Stimulated activated naive CD8-positive, alpha-beta T cell treated with anti-CD3 and anti-CD28 coated beads, Interleukin-15, amount 100 ng/mL, for 72 hours (primary cell): Measurements from ENCODE around the gene CHMP4B.

ENCODE experiments used
- ATAC-seq: fragments of 150-1000 bp; cut with Tn5 transposase; 2 replicates; pipeline ENCODE4 v1.10.0; 2021; ENCODE audit warnings: mild to moderate bottlenecking, moderate library complexity
- DNase-seq, 2 donors: peaks; one replicate each; pipeline ENCODE4 v3.0.0; 2021 to 2022
- H3K27ac Mint-ChIP-seq, 2 donors: one replicate each; pipeline ENCODE4 v1.8.0; 2022; ENCODE audit warnings: mild to moderate bottlenecking in 2 of 2, mixed read lengths in 2 of 2, moderate library complexity in 2 of 2
- H3K27me3 Mint-ChIP-seq: one replicate; pipeline ENCODE4 v1.8.0; 2022; ENCODE audit warnings: mixed read lengths
- H3K4me1 Mint-ChIP-seq: one replicate; pipeline ENCODE4 v1.8.0; 2022; ENCODE audit warnings: mild to moderate bottlenecking, mixed read lengths
- H3K4me3 Mint-ChIP-seq, 2 donors: one replicate each; pipeline ENCODE4 v1.8.0; 2022; ENCODE audit warnings: mild to moderate bottlenecking in 2 of 2, mixed read lengths in 2 of 2, moderate library complexity in 1 of 2
- H3K9me3 Mint-ChIP-seq, 2 donors: one replicate each; pipeline ENCODE4 v1.8.0; 2022; ENCODE audit warnings: mixed read lengths in 2 of 2

The CHMP4B gene

GRCh38 chr20:33824852-33825251, 13.7 kb downstream of the CHMP4B start:
- Mint-ChIP-seq H3K9me3 (no peaks in the 10 kb centered on the region), H3K4me3 (no peak overlapping the region), H3K27me3 (no peaks in the 10 kb centered on the region), H3K4me1 (peaks cover 75% of the 10 kb centered on the region), H3K27ac (no peak overlapping the region)
- DNase-seq (no peak), ATAC-seq (no peak)

GRCh38 chr20:33825340-33826269, 14.5 kb downstream of the CHMP4B start:
- Mint-ChIP-seq H3K4me3 (no peak overlapping the region), H3K27ac (peak overlapping the region in 1 of 2 donors; percentile 75)
- no peak for DNase-seq

GRCh38 chr20:33826270-33826897, 15.2 kb downstream of the CHMP4B start:
- H3K9me3 Mint-ChIP-seq = no peaks in the 10 kb centered on the region
- H3K27ac Mint-ChIP-seq = peak overlapping the region in 1 of 2 donors; percentile 75
- peaks cover 75% of the 10 kb centered on the region for H3K4me1 Mint-ChIP-seq
- H3K4me3 Mint-ChIP-seq = no peak overlapping the region
- DNase-seq (no peak), ATAC-seq (no peak)
- H3K27me3 Mint-ChIP-seq = no peaks in the 10 kb centered on the region

More at GRCh38 chr20:33825340-33826269, 14.5 kb downstream of the CHMP4B start:
- Mint-ChIP-seq H3K9me3 (no peaks in the 10 kb centered on the region), H3K27me3 (no peaks in the 10 kb centered on the region), H3K4me1 (peaks cover 77% of the 10 kb centered on the region)
- no peak for ATAC-seq

GRCh38 chr20:33827109-33827508, 16.0 kb downstream of the CHMP4B start:
- ATAC-seq = no peak
- Mint-ChIP-seq H3K4me3 (no peak overlapping the region), H3K4me1 (peaks cover 75% of the 10 kb centered on the region), H3K27ac (no peak overlapping the region), H3K9me3 (no peaks in the 10 kb centered on the region), H3K27me3 (no peaks in the 10 kb centered on the region)
- no peak for DNase-seq

GRCh38 chr20:33827634-33828325, 16.6 kb downstream of the CHMP4B start:
- ATAC-seq = no peak
- Mint-ChIP-seq H3K27me3 (no peaks in the 10 kb centered on the region), H3K9me3 (no peaks in the 10 kb centered on the region), H3K27ac (peak overlapping the region in 1 of 2 donors; percentile 43), H3K4me3 (no peak overlapping the region), H3K4me1 (peaks cover 68% of the 10 kb centered on the region)
- no peak for DNase-seq

GRCh38 chr20:33828326-33828844, 17.2 kb downstream of the CHMP4B start:
- no peak for ATAC-seq
- DNase-seq = no peak
- Mint-ChIP-seq H3K4me1 (peaks cover 71% of the 10 kb centered on the region), H3K9me3 (no peaks in the 10 kb centered on the region), H3K4me3 (no peak overlapping the region), H3K27me3 (no peaks in the 10 kb centered on the region), H3K27ac (peak overlapping the region in 1 of 2 donors; percentile 43)

- no peaks in the 10 kb centered on the region for H3K9me3 Mint-ChIP-seq
- DNase-seq (no peak), ATAC-seq (no peak)
- H3K4me3 Mint-ChIP-seq = no peak overlapping the region
- peaks cover 74% of the 10 kb centered on the region for H3K4me1 Mint-ChIP-seq
- H3K27ac Mint-ChIP-seq = peak overlapping the region; percentile 20 to 79
- H3K27me3 Mint-ChIP-seq = no peaks in the 10 kb centered on the region
These were observed 17.9 kb downstream of the CHMP4B start for GRCh38 chr20:33828967-33829560.

- DNase-seq = no peak
- ATAC-seq = no peak
- Mint-ChIP-seq H3K9me3 (no peaks in the 10 kb centered on the region), H3K27ac (peak overlapping the region; percentile 0 to 13), H3K4me3 (no peak overlapping the region), H3K27me3 (no peaks in the 10 kb centered on the region), H3K4me1 (peaks cover 69% of the 10 kb centered on the region)
These were observed 18.5 kb downstream of the CHMP4B start for GRCh38 chr20:33829636-33830035.

GRCh38 chr20:33830371-33830770, 19.2 kb downstream of the CHMP4B start:
- Mint-ChIP-seq H3K27ac (no peak overlapping the region), H3K4me1 (peaks cover 69% of the 10 kb centered on the region), H3K4me3 (no peak overlapping the region), H3K9me3 (no peaks in the 10 kb centered on the region), H3K27me3 (no peaks in the 10 kb centered on the region)
- no peak for ATAC-seq
- no peak for DNase-seq

- Mint-ChIP-seq H3K4me1 (peaks cover 70% of the 10 kb centered on the region), H3K9me3 (no peaks in the 10 kb centered on the region), H3K27me3 (no peaks in the 10 kb centered on the region), H3K4me3 (no peak overlapping the region), H3K27ac (no peak overlapping the region)
- no peak for ATAC-seq
- no peak for DNase-seq
These were observed 21.1 kb downstream of the CHMP4B start for GRCh38 chr20:33832103-33832804.

GRCh38 chr20:33833333-33833732, 22.2 kb downstream of the CHMP4B start:
- Mint-ChIP-seq H3K27me3 (no peaks in the 10 kb centered on the region), H3K9me3 (no peaks in the 10 kb centered on the region), H3K4me1 (peaks cover 70% of the 10 kb centered on the region), H3K4me3 (no peak overlapping the region), H3K27ac (peak overlapping the region in 1 of 2 donors; percentile 0)
- ATAC-seq (no peak), DNase-seq (no peak)

GRCh38 chr20:33835615-33836172, 24.5 kb downstream of the CHMP4B start:
- ATAC-seq (no peak), DNase-seq (no peak)
- Mint-ChIP-seq H3K9me3 (no peaks in the 10 kb centered on the region), H3K4me1 (peaks cover 69% of the 10 kb centered on the region), H3K4me3 (no peak overlapping the region), H3K27ac (no peak overlapping the region), H3K27me3 (no peaks in the 10 kb centered on the region)

GRCh38 chr20:33836277-33836676, 25.1 kb downstream of the CHMP4B start:
- H3K9me3 Mint-ChIP-seq = no peaks in the 10 kb centered on the region
- H3K27ac Mint-ChIP-seq = peak overlapping the region; percentile 54 to 67
- no peak for ATAC-seq
- H3K4me3 Mint-ChIP-seq = no peak overlapping the region
- DNase-seq = no peak
- no peaks in the 10 kb centered on the region for H3K27me3 Mint-ChIP-seq
- H3K4me1 Mint-ChIP-seq = peaks cover 75% of the 10 kb centered on the region

- Mint-ChIP-seq H3K4me1 (peaks cover 85% of the 10 kb centered on the region), H3K27me3 (no peaks in the 10 kb centered on the region), H3K4me3 (peak overlapping the region in 1 of 2 donors; percentile 33), H3K9me3 (no peaks in the 10 kb centered on the region), H3K27ac (peak overlapping the region; percentile 48 to 77)
- DNase-seq = no peak
- no peak for ATAC-seq
These were observed 26.1 kb downstream of the CHMP4B start for GRCh38 chr20:33837096-33837830.
